Measurements from ENCODE around the gene VSIG4.

Gene VSIG4

DNA sequence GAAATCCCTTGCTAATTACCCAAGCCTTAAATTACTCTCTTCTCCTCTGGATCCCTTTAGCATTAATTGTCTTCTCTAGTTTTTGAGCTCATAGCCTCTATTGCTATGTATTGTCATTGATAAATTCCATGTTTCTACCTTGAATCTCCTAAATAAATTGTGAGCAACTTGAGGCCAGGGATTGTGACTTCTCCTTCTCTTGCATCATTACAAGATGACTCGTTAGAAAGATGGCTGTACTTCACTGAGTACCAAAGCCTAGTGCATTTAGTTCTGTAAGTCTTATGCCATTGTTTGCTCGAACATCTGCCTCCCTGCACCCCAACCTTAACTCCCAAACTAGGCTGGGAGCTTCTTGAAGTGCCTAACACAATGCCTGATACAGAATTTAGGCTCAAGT, 15.3 kb downstream of the VSIG4 start:
- H3K4me3 ChIP-seq (ENCODE audit: low read length): no peak overlapping the region
- TF ChIP-seq, protein P1, sequence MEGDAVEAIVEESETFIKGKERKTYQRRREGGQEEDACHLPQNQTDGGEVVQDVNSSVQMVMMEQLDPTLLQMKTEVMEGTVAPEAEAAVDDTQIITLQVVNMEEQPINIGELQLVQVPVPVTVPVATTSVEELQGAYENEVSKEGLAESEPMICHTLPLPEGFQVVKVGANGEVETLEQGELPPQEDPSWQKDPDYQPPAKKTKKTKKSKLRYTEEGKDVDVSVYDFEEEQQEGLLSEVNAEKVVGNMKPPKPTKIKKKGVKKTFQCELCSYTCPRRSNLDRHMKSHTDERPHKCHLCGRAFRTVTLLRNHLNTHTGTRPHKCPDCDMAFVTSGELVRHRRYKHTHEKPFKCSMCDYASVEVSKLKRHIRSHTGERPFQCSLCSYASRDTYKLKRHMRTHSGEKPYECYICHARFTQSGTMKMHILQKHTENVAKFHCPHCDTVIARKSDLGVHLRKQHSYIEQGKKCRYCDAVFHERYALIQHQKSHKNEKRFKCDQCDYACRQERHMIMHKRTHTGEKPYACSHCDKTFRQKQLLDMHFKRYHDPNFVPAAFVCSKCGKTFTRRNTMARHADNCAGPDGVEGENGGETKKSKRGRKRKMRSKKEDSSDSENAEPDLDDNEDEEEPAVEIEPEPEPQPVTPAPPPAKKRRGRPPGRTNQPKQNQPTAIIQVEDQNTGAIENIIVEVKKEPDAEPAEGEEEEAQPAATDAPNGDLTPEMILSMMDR (conservative IDR thresholded peaks at IDR 0.05; ENCODE audit: low read length): no peak

DNA sequence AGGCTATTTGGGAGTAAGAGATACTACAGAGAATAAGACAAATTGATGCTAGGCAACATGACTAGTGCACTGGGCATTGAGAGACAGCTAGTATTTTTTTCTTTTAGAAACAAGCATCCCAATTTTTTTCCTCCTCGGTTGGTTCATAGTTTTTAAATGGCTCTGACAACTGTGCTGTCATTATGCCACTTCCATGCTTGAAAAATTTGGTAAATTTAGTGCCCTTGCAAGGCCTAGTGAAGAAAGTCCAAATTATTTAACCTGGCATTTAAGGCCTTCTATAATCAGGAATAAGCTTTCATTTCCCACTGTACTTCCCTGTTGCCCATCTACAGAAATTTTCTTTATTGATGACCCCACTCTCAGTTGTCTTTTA, 15.8 kb downstream of the VSIG4 start:
- DNase-seq (ENCODE audit: low read depth): no peak
- TF ChIP-seq, protein P1 (conservative IDR thresholded peaks at IDR 0.05; ENCODE audit: low read length): no peak
- H3K4me3 ChIP-seq (ENCODE audit: low read length): no peak overlapping the region

More for the DNA sequence above, 15.3 kb downstream of the VSIG4 start:
- DNase-seq (ENCODE audit: low read depth): no peak

DNA sequence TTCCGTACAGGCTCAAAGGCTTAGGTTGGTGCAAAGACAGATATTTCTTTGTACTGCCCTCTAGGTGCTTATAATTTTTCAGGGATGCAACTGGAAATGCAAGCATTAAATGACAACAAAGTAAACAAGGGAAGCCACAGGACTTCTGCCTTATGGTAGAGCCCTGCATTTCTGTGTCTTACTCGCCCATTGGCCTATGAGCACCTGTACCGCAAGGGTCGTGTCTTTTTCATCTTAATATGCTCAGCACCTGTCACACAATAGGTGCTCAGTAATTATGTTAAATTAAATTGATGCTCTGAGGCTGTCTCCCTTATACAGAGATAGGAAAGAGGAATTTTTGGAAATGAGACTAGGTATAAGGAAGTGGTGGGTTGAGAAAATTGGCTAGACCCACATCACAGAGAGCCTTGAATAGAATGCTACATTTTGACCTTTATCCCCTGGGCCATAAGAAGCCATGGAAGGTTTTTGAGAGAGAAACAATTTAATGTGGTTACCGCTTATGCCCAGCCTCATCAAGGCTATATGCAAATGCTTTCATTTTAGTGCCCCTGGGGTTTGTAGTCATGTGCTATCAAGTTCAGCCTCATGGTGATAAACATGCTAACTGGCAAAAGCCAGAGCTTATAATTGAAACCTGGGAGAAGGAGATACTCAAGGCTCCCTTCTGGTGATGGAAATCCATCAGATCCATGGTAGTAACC, 16.3 kb downstream of the VSIG4 start:
- no peak overlapping the region for H3K4me3 ChIP-seq (ENCODE audit: low read length)
- no peak for DNase-seq (ENCODE audit: low read depth)
- TF ChIP-seq, protein P1 (conservative IDR thresholded peaks at IDR 0.05; ENCODE audit: low read length): no peak

DNA sequence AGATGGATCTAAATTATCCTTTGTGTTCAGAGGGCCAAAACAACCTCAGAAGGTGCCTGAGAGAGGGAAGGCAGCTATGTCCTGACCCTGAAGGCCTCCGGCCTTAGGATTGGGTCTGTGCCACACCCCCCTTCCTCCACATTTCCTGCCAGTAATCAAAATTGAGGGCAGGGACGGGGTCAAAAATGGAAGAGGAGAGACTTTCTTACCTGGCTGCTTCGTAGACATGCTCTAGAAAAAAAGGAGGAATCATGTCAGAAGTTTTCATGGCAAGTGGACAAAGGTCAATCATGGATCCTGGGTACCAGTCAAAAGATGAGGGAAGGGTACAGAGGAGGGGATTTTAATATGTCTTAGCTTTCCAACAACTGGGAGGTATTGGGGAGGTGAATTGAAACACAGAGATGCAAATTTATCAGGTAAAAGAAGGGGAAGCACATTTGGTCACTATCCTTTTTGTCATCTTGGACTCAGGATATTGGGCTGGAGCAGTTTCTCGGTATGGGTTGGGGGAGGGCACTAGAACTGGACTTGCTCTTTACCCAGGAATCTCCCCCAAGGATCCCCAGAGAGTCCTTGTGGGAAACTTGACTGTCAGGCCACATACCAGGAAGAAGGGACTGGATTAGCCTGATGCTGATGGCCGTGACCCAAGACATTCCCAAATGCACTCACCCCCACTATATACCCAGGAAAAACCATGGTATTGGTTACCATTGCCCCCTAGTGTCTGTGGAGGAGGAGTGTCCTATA, 17.1 kb downstream of the VSIG4 start:
- H3K4me3 ChIP-seq (ENCODE audit: low read length): no peak overlapping the region
- no peak for DNase-seq (ENCODE audit: low read depth)
- TF ChIP-seq, protein P1 (conservative IDR thresholded peaks at IDR 0.05; ENCODE audit: low read length): peak; percentile 18

DNA sequence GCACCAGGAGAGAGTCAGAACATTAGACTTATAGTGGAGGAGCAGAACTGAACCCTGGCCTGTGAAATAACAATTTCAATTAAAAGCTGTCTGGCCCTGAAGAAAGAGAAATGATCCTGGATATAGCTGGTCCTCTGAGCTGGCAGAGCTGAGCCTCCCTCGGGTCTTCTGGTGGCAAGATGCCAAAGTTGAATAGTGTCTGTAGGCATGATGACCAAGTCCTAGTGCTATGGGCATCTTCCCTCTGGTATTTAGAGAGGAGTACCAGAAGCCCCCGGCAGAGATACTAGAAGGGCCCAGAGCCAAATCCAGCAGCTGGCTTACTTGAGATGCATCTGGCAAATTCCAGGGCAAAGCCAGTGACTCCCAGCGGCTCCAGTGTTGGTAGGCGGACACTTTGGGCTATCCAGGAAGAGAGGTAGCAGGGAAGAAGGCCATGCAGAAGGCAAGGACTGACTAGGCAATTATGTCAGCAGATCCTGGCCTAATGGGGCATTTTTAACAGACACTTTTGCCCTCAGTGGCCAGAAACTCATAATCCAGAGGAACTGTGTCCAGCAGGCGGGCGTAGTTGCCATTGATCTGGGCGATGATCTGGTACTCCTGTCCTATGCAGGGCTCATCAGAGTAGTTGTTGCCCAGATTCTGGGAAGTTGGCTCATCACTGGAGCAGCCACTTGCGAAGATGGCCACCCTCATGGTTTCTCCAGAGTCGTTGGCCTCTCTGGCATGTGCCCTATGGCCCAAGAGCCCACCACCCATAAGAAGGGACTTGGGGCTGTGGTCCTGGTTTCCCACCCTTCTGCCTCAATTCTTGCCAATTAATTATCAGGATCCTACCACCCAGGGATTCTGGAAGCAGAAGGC, 17.9 kb downstream of the VSIG4 start:
- TF ChIP-seq, protein P1 (conservative IDR thresholded peaks at IDR 0.05; ENCODE audit: low read length): no peak
- no peak for DNase-seq (ENCODE audit: low read depth)
- H3K4me3 ChIP-seq (ENCODE audit: low read length): no peak overlapping the region

DNA sequence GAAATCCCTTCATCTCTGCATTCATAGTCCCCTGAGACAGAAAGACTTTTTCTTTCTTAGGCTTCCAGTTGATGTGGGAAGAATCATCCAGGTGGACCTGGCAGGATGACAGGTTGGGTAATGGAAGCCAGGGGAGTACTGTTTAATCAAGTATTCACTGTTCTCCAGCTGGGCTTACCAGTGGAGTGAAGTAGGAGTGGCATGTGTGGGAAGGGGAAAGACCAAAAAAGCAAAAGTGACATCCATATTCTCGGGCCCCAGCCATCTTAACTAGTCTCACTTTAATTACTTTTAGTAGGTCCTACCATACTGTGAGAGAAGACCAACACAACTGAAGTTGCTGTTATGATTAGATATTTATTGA, 18.5 kb downstream of the VSIG4 start:
- no peak overlapping the region for H3K4me3 ChIP-seq (ENCODE audit: low read length)
- TF ChIP-seq, protein P1 (conservative IDR thresholded peaks at IDR 0.05; ENCODE audit: low read length): no peak
- no peak for DNase-seq (ENCODE audit: low read depth)
